PC-3 (cell line): ENCODE results near the gene AACS. TPM values are rescaled to one million over a fixed set of nuclear protein-coding genes. Genes with fewer than 3 reads are reported as not detected.

Source experiments
- ATAC-seq: fragments of 200-7000 bp; cut with Tn5 transposase; 2 replicates; pipeline ENCODE4 v1.9.1; 2020; ENCODE audit warnings: mild to moderate bottlenecking, moderate library complexity
- BruUV-seq: library from RNA; stranded (reverse); fragments of 400-500 nt; replicated peaks from 2 replicates; lab custom pipeline; 2021; lab: Mats Ljungman, UMichigan
- CTCF ChIA-PET: fragments of 300-600 bp; sonication (Branson Sonifier 250); formaldehyde crosslinking; loops from one replicate; lab custom pipeline; 2022; ENCODE audit warnings: antibody characterized with exemption; lab: Charles Lee
- POLR2A ChIA-PET: fragments of 300-600 bp; sonication (Branson Sonifier 250); formaldehyde crosslinking; loops from one replicate; lab custom pipeline; 2022; ENCODE audit warnings: antibody characterized with exemption; ENCODE audit not compliant: unreplicated experiment; lab: Charles Lee
- DNase-seq: peaks from one replicate; pipeline ENCODE4 v3.0.0-alpha.2; 2015
- H2AFZ ChIP-seq: fragments of 300-600 bp; sonication (generic); 2 replicates; pipeline ENCODE4 v1.6.0; 2016; ENCODE audit warnings: antibody characterized with exemption, low read length
- H3F3A ChIP-seq: fragments of 300-600 bp; sonication (generic); one replicate; pipeline ENCODE4 v1.6.0; 2017; ENCODE audit warnings: antibody characterized with exemption, low read length, control low read depth, mild to moderate bottlenecking; ENCODE audit not compliant: unreplicated experiment
- H3K27ac ChIP-seq: fragments of 300-600 bp; sonication (generic); 2 replicates; pipeline ENCODE4 v1.5.1; 2016; ENCODE audit warnings: mild to moderate bottlenecking, low read length
- H3K27me3 ChIP-seq: fragments of 300-600 bp; sonication (generic); 2 replicates; pipeline ENCODE4 v1.6.1; 2016; ENCODE audit warnings: low read length, mixed read lengths
- H3K36me3 ChIP-seq: fragments of 300-600 bp; sonication (generic); 2 replicates; pipeline ENCODE4 v1.6.1; 2016; ENCODE audit warnings: low read depth, mixed run types, low read length, mixed read lengths
- H3K4me1 ChIP-seq: fragments of 300-600 bp; sonication (generic); 2 replicates; pipeline ENCODE4 v1.5.1; 2016; ENCODE audit warnings: low read length; ENCODE audit not compliant: insufficient read depth
- H3K4me2 ChIP-seq: fragments of 300-600 bp; sonication (generic); 2 replicates; pipeline ENCODE4 v1.6.0; 2016; ENCODE audit warnings: low read length
- H3K4me3 ChIP-seq: fragments of 300-600 bp; sonication (generic); 2 replicates; pipeline ENCODE4 v1.5.1; 2016; ENCODE audit warnings: mild to moderate bottlenecking, low read length, mixed read lengths
- H3K79me2 ChIP-seq: fragments of 300-600 bp; sonication (generic); 2 replicates; pipeline ENCODE4 v1.6.1; 2017; ENCODE audit warnings: low read length, mixed read lengths
- H3K9ac ChIP-seq: fragments of 300-600 bp; sonication (generic); 2 replicates; pipeline ENCODE4 v1.6.0; 2016; ENCODE audit warnings: mild to moderate bottlenecking, low read length
- H3K9me2 ChIP-seq: fragments of 300-600 bp; sonication (generic); replicated peaks from 2 replicates; pipeline ENCODE4 v1.6.1; 2016; ENCODE audit warnings: mixed run types, low read length, mixed read lengths
- H3K9me3 ChIP-seq: fragments of 300-600 bp; sonication (generic); 2 replicates; pipeline ENCODE4 v1.6.1; 2016; ENCODE audit warnings: low read length, mixed read lengths
- H4K20me1 ChIP-seq: fragments of 300-600 bp; sonication (generic); 2 replicates; pipeline ENCODE4 v1.6.1; 2016; ENCODE audit warnings: low read length, mixed read lengths
- CTCF ChIP-seq: fragments of 300-600 bp; sonication (generic); conservative IDR thresholded peaks from 2 replicates; pipeline ENCODE4 v1.5.1; 2017; ENCODE audit warnings: antibody characterized with exemption, low read depth, mild to moderate bottlenecking, low read length
- EZH2 ChIP-seq: fragments of 300-600 bp; sonication (generic); IDR thresholded peaks from one replicate; pipeline ENCODE4 v1.6.1; 2017; ENCODE audit warnings: antibody characterized with exemption, mild to moderate bottlenecking, low read length; ENCODE audit not compliant: unreplicated experiment
- EZH2phosphoT487 ChIP-seq: fragments of 300-600 bp; sonication (generic); IDR thresholded peaks from 2 replicates; pipeline ENCODE4 v1.6.1; 2018; ENCODE audit warnings: mild to moderate bottlenecking, antibody characterized with exemption, low read length, borderline replicate concordance
- intact Hi-C: fragments of 100-400 bp; cut with micrococcal nuclease; formaldehyde crosslinking; loops from 2 replicates; pipeline ENCODE4 v1.9.0; 2023
- total RNA-seq: library from RNA; depleted of rRNA; stranded (reverse); fragments of >200 nt; gene quantifications from 2 replicates; pipeline ENCODE4 v1.2.3, GENCODE V29; 2014

Gene AACS
- total RNA-seq, 1 experiment from 2014 or later, result 31.9 TPM

- Histone ChIP-seq H3K9me2 (no peaks in the 10 kb centered on the region), H3K27me3 (no peaks in the 10 kb centered on the region), H2AFZ (no peak overlapping the region), H3K4me2 (no peak overlapping the region), H3K79me2 (no peaks in the 10 kb centered on the region), H3K36me3 (peaks cover 12% of the 10 kb centered on the region; the same call in 1 of the 2 replicates), H3F3A (no peaks in the 10 kb centered on the region), H3K27ac (no peak overlapping the region), H4K20me1 (no peaks in the 10 kb centered on the region), H3K4me1 (peaks cover 27% of the 10 kb centered on the region), H3K9me3 (no peaks in the 10 kb centered on the region), H3K9ac (no peak overlapping the region), H3K4me3 (no peak overlapping the region)
- ChIA-PET CTCF (no interaction called here), POLR2A (no interaction called here)
- DNase-seq (no peak), ATAC-seq (no peak)
- TF ChIP-seq CTCF (no peak), EZH2 (no peak), EZH2phosphoT487 (no peak)
- no TSS peak for BruUV-seq
- intact Hi-C loops, result no loop called here
Observed at GRCh38 chr12:125136702-125137101, 71.5 kb downstream of the AACS start.

DNA sequence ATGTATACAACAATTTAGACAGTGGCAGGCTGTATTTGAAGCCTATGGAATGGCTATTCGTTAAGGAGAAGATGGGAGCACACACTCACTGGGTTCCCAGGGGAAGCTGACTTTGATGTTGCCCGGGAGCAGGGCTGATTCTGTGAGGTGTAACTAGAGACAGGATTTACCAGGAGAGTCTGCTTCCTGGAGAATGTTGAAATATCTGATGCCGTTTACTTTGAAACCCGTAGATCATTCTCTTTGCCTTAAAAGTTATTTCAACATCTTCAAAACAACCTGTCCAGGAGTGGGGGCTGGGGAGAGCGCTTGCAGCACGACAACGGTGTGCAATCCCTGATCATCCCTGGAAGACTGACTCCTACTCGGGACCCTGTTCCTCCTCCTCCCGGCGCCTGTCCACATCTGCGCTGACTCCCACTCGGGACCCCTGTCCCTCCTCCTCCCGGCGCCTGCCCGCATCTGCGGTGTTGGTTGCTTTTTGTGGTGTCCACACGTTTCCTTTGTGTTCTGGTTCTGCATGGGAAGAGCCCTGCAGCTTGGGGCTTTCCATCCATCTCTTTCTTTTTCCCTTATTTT is 72.6 kb downstream of the AACS start:
- H3K9me2 ChIP-seq, result no peaks in the 10 kb centered on the region
- H3K4me2 ChIP-seq, result no peak overlapping the region
- H3K4me1 ChIP-seq, result peaks cover 34% of the 10 kb centered on the region
- TF ChIP-seq EZH2 (no peak), CTCF (no peak)
- no peaks in the 10 kb centered on the region for H3F3A ChIP-seq
- ChIA-PET POLR2A (no interaction called here), CTCF (no interaction called here)
- no peak overlapping the region for H3K27ac ChIP-seq
- H3K79me2 ChIP-seq, result no peaks in the 10 kb centered on the region
- peaks cover 12% of the 10 kb centered on the region; the same call in 1 of the 2 replicates for H3K36me3 ChIP-seq
- no peaks in the 10 kb centered on the region for H4K20me1 ChIP-seq
- intact Hi-C loops, result no loop called here
- DNase-seq (no peak), ATAC-seq (no peak)
- no peaks in the 10 kb centered on the region for H3K9me3 ChIP-seq
- H3K4me3 ChIP-seq, result no peak overlapping the region
- no TSS peak for BruUV-seq
- H3K9ac ChIP-seq, result no peak overlapping the region
- H2AFZ ChIP-seq, result no peak overlapping the region
- no peaks in the 10 kb centered on the region for H3K27me3 ChIP-seq
